OCI-LY3 (cell line): Measurements from ENCODE around the gene LRRC23.

Experiments
- CTCF ChIP-seq: fragments of 200-600, 300-600 bp; sonication (generic); IDR thresholded peaks from 2 replicates; pipeline ENCODE4 v1.5.1; 2014; ENCODE audit warnings: antibody characterized with exemption, low read length, low read depth
- EZH2phosphoT487 ChIP-seq: fragments of 200-600 bp; shearing (Covaris generic); IDR thresholded peaks from 2 replicates; pipeline ENCODE4 v1.6.1; 2018; ENCODE audit warnings: antibody characterized with exemption, mixed run types, low read depth

GRCh38 chr12:6929466-6930452, 25.1 kb downstream of the LRRC23 start:
- TF ChIP-seq CTCF (no peak), EZH2phosphoT487 (no peak)
